Measurements from ENCODE around the gene PWWP2B. TPM values are rescaled to one million over a fixed set of nuclear protein-coding genes. Genes with fewer than 3 reads are reported as not detected.
A peak's percentile ranks its signal among the peaks of the same experiment; 100 is the strongest.

The PWWP2B gene
- total and polyA plus RNA-seq, 10 of the 15 experiments (the other 5 are each of a cell fraction or from before 2014, with no cell fraction given) = 0.04 to 0.87 (median 0.35) TPM; not detected in 4

GRCh38 chr10:132420981-132421846 is 24.2 kb downstream of the PWWP2B start:
- Histone ChIP-seq H3K27ac (ENCODE audit: control insufficient read depth, insufficient read depth) (peak overlapping the region; percentile 61), H3K36me3 (ENCODE audit: control insufficient read depth in 2 of 2, insufficient read depth in 2 of 2, low read length in 1 of 2) (no peaks in the 10 kb centered on the region), H3K4me3 (no peak overlapping the region), H2AFZ (ENCODE audit: control insufficient read depth, low read depth, low read length) (peak overlapping the region; percentile 81), H4K20me1 (ENCODE audit: control insufficient read depth, insufficient read depth) (no peaks in the 10 kb centered on the region), H3K79me2 (ENCODE audit: control insufficient read depth, insufficient read depth, low read length) (no peaks in the 10 kb centered on the region), H3K4me2 (ENCODE audit: control insufficient read depth, insufficient read depth) (peak overlapping the region; percentile 62), H3K9me3 (replicated peaks; ENCODE audit: control insufficient read depth, insufficient read depth, low read length) (no peaks in the 10 kb centered on the region), H3K27me3 (replicated peaks in 1 of 2; ENCODE audit: control insufficient read depth in 2 of 2, insufficient read depth in 2 of 2, low read length in 1 of 2) (no peaks in the 10 kb centered on the region; a peak in 1 of 4 replicates), H3K9ac (ENCODE audit: control insufficient read depth, insufficient read depth, low read length) (peak overlapping the region; percentile 56), H3K4me1 (ENCODE audit: control insufficient read depth, insufficient read depth, low read length) (peaks cover 26% of the 10 kb centered on the region)
- CTCF ChIA-PET = no interaction called here
- DNase-seq (ENCODE audit: low read depth, low spot score) (no peak), FAIRE-seq (no peak), ATAC-seq (peak; percentile 79)
- POLR2A ChIA-PET = interaction anchor here (0.6 to 0.7 kb wide), 2 partner anchors 23 to 130 kb away, joined by 3 to 7 read pairs; no protein-coding TSS in a partner anchor
- SMC1A ChIA-PET (ENCODE audit: uncharacterized antibody, unreplicated experiment) = no interaction called here
- no TSS peak for BruUV-seq (replicated peaks)
- intact Hi-C loops (cut with micrococcal nuclease; ENCODE audit: unreplicated experiment) = no loop called here
- 15% methylated on average over 29 of the region's 33 CpGs for WGBS (ENCODE audit: insufficient coverage, insufficient replicate concordance, low lambda C conversion rate, missing lambda C conversion rate)
- in situ Hi-C loops (cut with MboI) = no loop called here
- RAD21 ChIA-PET (ENCODE audit: unreplicated experiment) = interaction anchor here (0.6 kb wide), 1 partner anchor 33 kb away, joined by 3 read pairs; no protein-coding TSS in a partner anchor
- TF ChIP-seq RAD51 (IDR thresholded peaks at IDR 0.05) (no peak), MEF2B (IDR thresholded peaks at IDR 0.05; ENCODE audit: partially characterized antibody, poor library complexity, severe bottlenecking) (peak; percentile 68), CBX3 (IDR thresholded peaks at IDR 0.05; ENCODE audit: borderline replicate concordance, low read depth) (no peak), MEF2A (IDR thresholded peaks at IDR 0.05; ENCODE audit: insufficient read depth, low read depth, low read length) (peak; percentile 61; the same call in 1 of the 2 replicates), MAX (IDR thresholded peaks at IDR 0.05; ENCODE audit: low read depth, low read length) (0 out of 2 replicates have a peak, but pooled peaks have one; percentile 16), NR2F1 (conservative IDR thresholded peaks at IDR 0.05) (0 out of 2 replicates have a peak, but pooled peaks have one; percentile 39), RB1 (IDR thresholded peaks at IDR 0.05; ENCODE audit: borderline replicate concordance) (no peak), POLR2A (IDR thresholded peaks at IDR 0.05; ENCODE audit: low read depth, low read length) (0 out of 2 replicates have a peak, but pooled peaks have one; percentile 26), BHLHE40 (IDR thresholded peaks at IDR 0.05; ENCODE audit: borderline replicate concordance in 1 of 2, low read depth in 2 of 2, low read length in 1 of 2) (0 out of 4 replicates have a peak, but pooled peaks of 1 of the 2 experiments have one; percentile 15), RAD21 (IDR thresholded peaks at IDR 0.05; ENCODE audit: insufficient read depth, low read depth, low read length) (no peak), NFIC (IDR thresholded peaks at IDR 0.05; ENCODE audit: low read depth, low read length) (no peak), TCF12 (IDR thresholded peaks at IDR 0.05; ENCODE audit: low read depth, low read length) (0 out of 2 replicates have a peak, but pooled peaks have one; percentile 11), ZNF687 (IDR thresholded peaks at IDR 0.05) (peak; percentile 62), ATF2 (IDR thresholded peaks at IDR 0.05; ENCODE audit: low read length) (no peak), SMC3 (IDR thresholded peaks at IDR 0.05; ENCODE audit: borderline replicate concordance, low read length) (no peak)
